ENCODE measurements around the gene TTLL11.

GRCh38 chr9:122131401-122132001 lies 38.4 kb upstream of the TTLL11 start:
- TF ChIP-seq CTCF (IDR thresholded peaks at IDR 0.05; ENCODE audit: low read depth, low read length, poor library complexity, severe bottlenecking), result no peak
- no peak for TF ChIP-seq EZH2phosphoT487 (IDR thresholded peaks at IDR 0.05; ENCODE audit: borderline replicate concordance, low read length)

Data from DOHH2 (cell line).